IMR-90 (cell line): ENCODE results near the gene CHST8. TPM values are rescaled to one million over a fixed set of nuclear protein-coding genes. Genes with fewer than 3 reads are reported as not detected.

Experiments
- ATAC-seq: fragments of 200-7000 bp; cut with Tn5 transposase; 2 replicates; pipeline ENCODE4 v1.9.1; 2020; ENCODE audit warnings: low read depth, mild to moderate bottlenecking, moderate library complexity
- BruUV-seq: library from RNA; stranded (reverse); fragments of 400-500 nt; replicated peaks from 2 replicates; lab custom pipeline; 2021; lab: Mats Ljungman, UMichigan
- CTCF ChIA-PET: fragments of 300-600 bp; formaldehyde crosslinking; extraction: SDS; loops from one replicate; lab custom pipeline; 2021; ENCODE audit warnings: antibody characterized with exemption; lab: Yijun Ruan, JAX
- POLR2A ChIA-PET: fragments of 300-600 bp; sonication (Branson Sonifier 250); formaldehyde crosslinking; loops from one replicate; lab custom pipeline; 2022; ENCODE audit warnings: antibody characterized with exemption; ENCODE audit not compliant: unreplicated experiment; lab: Charles Lee
- DNase-seq: peaks from one replicate; pipeline ENCODE4 v3.0.0; 2013
- H2AFZ ChIP-seq: replicated peaks from 2 replicates; pipeline ENCODE3; 2013; ENCODE audit warnings: low read length, mild to moderate bottlenecking; ENCODE audit not compliant: poor library complexity
- H2AK5ac ChIP-seq: 2 replicates; pipeline ENCODE4 v1.6.1; 2013; ENCODE audit warnings: low read depth, low read length, inconsistent platforms
- H2AK9ac ChIP-seq: replicated peaks from 2 replicates; pipeline ENCODE3; 2013; ENCODE audit warnings: mild to moderate bottlenecking, low read depth, low read length, moderate library complexity; ENCODE audit not compliant: poor library complexity
- H2BK120ac ChIP-seq: 2 replicates; pipeline ENCODE4 v1.6.1; 2013; ENCODE audit warnings: low read depth, low read length, inconsistent platforms
- H2BK15ac ChIP-seq: 3 replicates; pipeline ENCODE4 v1.6.1; 2013; ENCODE audit warnings: low read depth, low read length, inconsistent platforms
- H2BK20ac ChIP-seq: 2 replicates; pipeline ENCODE4 v1.6.1; 2013; ENCODE audit warnings: low read depth, mild to moderate bottlenecking, inconsistent platforms, low read length, moderate library complexity
- H2BK5ac ChIP-seq: 2 replicates; pipeline ENCODE4 v1.6.1; 2013; ENCODE audit warnings: mild to moderate bottlenecking, low read depth, low read length, inconsistent platforms; ENCODE audit not compliant: poor library complexity, severe bottlenecking
- H3K14ac ChIP-seq: replicated peaks from 2 replicates; pipeline ENCODE4 v1.6.1; 2013; ENCODE audit warnings: low read depth, low read length, inconsistent platforms
- H3K18ac ChIP-seq: 2 replicates; pipeline ENCODE4 v1.6.1; 2013; ENCODE audit warnings: low read depth, low read length, control low read depth
- H3K23ac ChIP-seq: 2 replicates; pipeline ENCODE4 v1.6.1; 2013; ENCODE audit warnings: low read depth, low read length, inconsistent platforms
- H3K27ac ChIP-seq: 2 replicates; pipeline ENCODE4 v1.5.1; 2013; ENCODE audit warnings: mild to moderate bottlenecking, control low read depth, low read length; ENCODE audit not compliant: insufficient read depth
- H3K27me3 ChIP-seq: 2 replicates; pipeline ENCODE4 v1.6.1; 2013; ENCODE audit warnings: low read length; ENCODE audit not compliant: control insufficient read depth, insufficient read depth
- H3K36me3 ChIP-seq: 2 replicates; pipeline ENCODE4 v1.6.1; 2013; ENCODE audit warnings: low read length, mixed read lengths; ENCODE audit not compliant: control insufficient read depth, insufficient read depth
- H3K4ac ChIP-seq: 2 replicates; pipeline ENCODE4 v1.6.1; 2013; ENCODE audit warnings: low read depth, low read length, inconsistent platforms
- H3K4me1 ChIP-seq: 2 replicates; pipeline ENCODE4 v1.6.1; 2013; ENCODE audit warnings: low read length, mixed read lengths; ENCODE audit not compliant: control insufficient read depth, insufficient read depth
- H3K4me2 ChIP-seq: 2 replicates; pipeline ENCODE4 v1.6.1; 2013; ENCODE audit warnings: low read depth, mild to moderate bottlenecking, control low read depth, low read length, moderate library complexity
- H3K4me3 ChIP-seq: 2 replicates; pipeline ENCODE4 v1.5.1; 2013; ENCODE audit warnings: low read depth, mild to moderate bottlenecking, control low read depth, low read length, moderate library complexity; ENCODE audit not compliant: insufficient read depth
- H3K56ac ChIP-seq: 2 replicates; pipeline ENCODE4 v1.6.1; 2013; ENCODE audit warnings: low read length, inconsistent platforms; ENCODE audit not compliant: insufficient read depth; ENCODE audit errors: extremely low read depth
- H3K79me1 ChIP-seq, 2 experiments: 2 replicates each; pipeline ENCODE4 v1.6.1; 2013; ENCODE audit warnings: low read length in 2 of 2, inconsistent platforms in 1 of 2, low read depth in 1 of 2
- H3K9ac ChIP-seq: 2 replicates; pipeline ENCODE4 v1.6.1; 2013; ENCODE audit warnings: low read depth, low read length, control low read depth
- H3K9me1 ChIP-seq: 2 replicates; pipeline ENCODE4 v1.6.1; 2013; ENCODE audit warnings: low read length, inconsistent platforms; ENCODE audit not compliant: insufficient read depth
- H3K9me3 ChIP-seq: 2 replicates; pipeline ENCODE4 v1.6.1; 2013; ENCODE audit warnings: low read length; ENCODE audit not compliant: control insufficient read depth, insufficient read depth
- H4K20me1 ChIP-seq: 2 replicates; pipeline ENCODE4 v1.6.1; 2013; ENCODE audit warnings: low read length, inconsistent platforms; ENCODE audit not compliant: insufficient read depth
- H4K5ac ChIP-seq: 2 replicates; pipeline ENCODE4 v1.6.1; 2013; ENCODE audit warnings: mild to moderate bottlenecking, low read depth, low read length, control low read depth
- H4K8ac ChIP-seq, 2 experiments: 2 replicates each; pipeline ENCODE4 v1.6.1; 2013; ENCODE audit warnings: low read depth in 2 of 2, low read length in 2 of 2, control low read depth in 1 of 2, inconsistent platforms in 1 of 2
- H4K91ac ChIP-seq: 2 replicates; pipeline ENCODE4 v1.6.1; 2013; ENCODE audit warnings: low read depth, low read length, inconsistent platforms; ENCODE audit not compliant: insufficient read depth
- BHLHE40 ChIP-seq: fragments of 150-350 bp; IDR thresholded peaks from 2 replicates; pipeline ENCODE4 v1.6.1; 2016; ENCODE audit warnings: mild to moderate bottlenecking, low read depth, low read length
- CHD1 ChIP-seq: IDR thresholded peaks from 2 replicates; pipeline ENCODE4 v1.6.1; 2012; ENCODE audit warnings: low read depth, low read length, improper control_type of control experiment
- MAZ ChIP-seq: IDR thresholded peaks from 2 replicates; pipeline ENCODE4 v1.6.1; 2012; ENCODE audit warnings: low read depth, mild to moderate bottlenecking, low read length, improper control_type of control experiment, moderate library complexity, borderline replicate concordance
- NFE2L2 ChIP-seq: fragments of 150-350 bp; IDR thresholded peaks from 2 replicates; pipeline ENCODE4 v1.6.1; 2016; ENCODE audit warnings: low read depth, mild to moderate bottlenecking, low read length
- POLR2A ChIP-seq: IDR thresholded peaks from 2 replicates; pipeline ENCODE4 v1.6.1; 2012; ENCODE audit warnings: mild to moderate bottlenecking, low read depth, low read length
- RCOR1 ChIP-seq: IDR thresholded peaks from 2 replicates; pipeline ENCODE4 v1.6.1; 2012; ENCODE audit warnings: mild to moderate bottlenecking, low read length, improper control_type of control experiment; ENCODE audit not compliant: insufficient replicate concordance
- WGBS, 2 experiments: methylation state at CpG; one replicate each; pipeline versions ENCODE4 v1.1.5 to v1.1.7; 2013; ENCODE audit warnings: missing lambda C conversion rate in 2 of 2; ENCODE audit not compliant: insufficient read length in 1 of 2; ENCODE audit errors: extremely low coverage in 2 of 2; 5-methylcytosine and 5-hydroxymethylcytosine counted together
- dilution Hi-C: fragments of 300-500 bp; cut with HindIII; formaldehyde crosslinking; loops from one replicate; pipeline ENCODE4 v1.14.3; 2018; ENCODE audit warnings: low sequenced_read_pairs; ENCODE audit not compliant: unreplicated experiment
- in situ Hi-C: fragments of 300-500 bp; cut with MboI; formaldehyde crosslinking; loops from 3 replicates; pipeline ENCODE4 v1.14.3; 2019; ENCODE audit warnings: low sequenced_read_pairs, inconsistent platforms, mixed read lengths
- intact Hi-C: fragments of 100-400 bp; cut with micrococcal nuclease; formaldehyde crosslinking; loops from 2 replicates; pipeline ENCODE4 v1.10.0; 2022
- polyA plus RNA-seq, 3 experiments: library from polyadenylated mRNA; depleted of rRNA; stranded (reverse); fragments of >200 nt; gene quantifications; 2 replicates each; pipeline ENCODE4 v1.2.3, GENCODE V29; 2012; ENCODE audit warnings: low replicate concordance in 1 of 3
- total RNA-seq: library from RNA; depleted of rRNA; stranded (reverse); fragments of >200 nt; gene quantifications from 2 replicates; pipeline ENCODE4 v1.2.3, GENCODE V29; 2012
- TF ChIP-seq, protein P1 (sequence below): fragments of 150-350 bp; IDR thresholded peaks from 2 replicates; pipeline ENCODE4 v1.6.1; 2016; ENCODE audit warnings: low read depth, mild to moderate bottlenecking, low read length, moderate library complexity, borderline replicate concordance
- TF ChIP-seq, protein P2 (sequence below): fragments of 150-350 bp; IDR thresholded peaks from 2 replicates; pipeline ENCODE4 v1.6.1; 2017; ENCODE audit warnings: mild to moderate bottlenecking, antibody characterized with exemption, low read length, low read depth

CHST8 gene
- total and polyA plus RNA-seq, 2 of the 4 experiments (the other 2 are of a cell fraction): not detected

DNA sequence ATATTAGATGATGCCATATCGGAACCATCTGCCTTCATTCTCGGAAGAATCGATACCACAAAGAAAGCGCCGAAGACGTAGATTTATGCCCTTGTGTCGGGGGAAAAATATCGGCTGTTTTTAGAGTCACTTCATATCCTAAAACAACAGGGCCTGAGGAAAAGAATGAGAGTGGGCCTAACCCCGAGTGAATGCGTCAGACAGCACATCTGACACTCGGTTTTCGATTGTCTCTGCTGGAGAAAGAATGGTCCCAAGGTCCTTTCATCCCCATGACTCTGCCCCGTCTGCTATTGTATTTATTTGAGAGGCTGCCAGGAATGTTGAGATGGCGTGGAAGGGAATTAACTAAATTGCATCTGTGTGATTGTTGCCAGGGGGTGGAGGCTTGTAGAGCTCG, 46.1 kb downstream of the CHST8 start (continued):
- TF ChIP-seq, protein P1, sequence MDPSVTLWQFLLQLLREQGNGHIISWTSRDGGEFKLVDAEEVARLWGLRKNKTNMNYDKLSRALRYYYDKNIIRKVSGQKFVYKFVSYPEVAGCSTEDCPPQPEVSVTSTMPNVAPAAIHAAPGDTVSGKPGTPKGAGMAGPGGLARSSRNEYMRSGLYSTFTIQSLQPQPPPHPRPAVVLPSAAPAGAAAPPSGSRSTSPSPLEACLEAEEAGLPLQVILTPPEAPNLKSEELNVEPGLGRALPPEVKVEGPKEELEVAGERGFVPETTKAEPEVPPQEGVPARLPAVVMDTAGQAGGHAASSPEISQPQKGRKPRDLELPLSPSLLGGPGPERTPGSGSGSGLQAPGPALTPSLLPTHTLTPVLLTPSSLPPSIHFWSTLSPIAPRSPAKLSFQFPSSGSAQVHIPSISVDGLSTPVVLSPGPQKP: no peak
- no peak for TF ChIP-seq POLR2A

DNA sequence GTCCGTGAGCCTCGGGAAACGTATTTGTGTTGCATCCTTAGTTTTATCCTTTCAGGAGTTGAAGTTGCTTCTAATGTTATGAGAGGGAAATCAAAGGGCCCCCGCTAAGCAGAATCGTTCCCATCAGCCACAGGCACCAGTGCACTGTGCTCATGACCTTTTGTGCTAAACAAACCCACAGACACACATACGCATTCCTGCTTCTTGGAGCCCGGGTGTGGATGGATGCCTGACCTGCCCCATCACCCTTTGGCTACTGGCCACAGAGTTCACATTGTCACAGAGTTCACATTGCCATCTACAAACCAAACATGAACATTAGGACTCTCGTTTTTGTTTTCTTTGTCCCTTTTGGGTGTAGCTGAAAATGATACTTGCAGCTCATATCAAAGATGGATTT, 47.2 kb downstream of the CHST8 start:
- Histone ChIP-seq H2BK15ac (no peak overlapping the region), H4K5ac (no peak overlapping the region), H2AK5ac (no peak overlapping the region), H3K36me3 (no peaks in the 10 kb centered on the region), H2BK120ac (no peak overlapping the region), H2AFZ (no peak overlapping the region), H3K14ac (no peak overlapping the region), H3K9ac (no peak overlapping the region), H4K8ac (no peak overlapping the region), H3K27me3 (no peaks in the 10 kb centered on the region), H3K4me3 (no peak overlapping the region), H2AK9ac (no peak overlapping the region), H3K9me3 (no peaks in the 10 kb centered on the region), H3K18ac (no peak overlapping the region), H3K79me1 (no peaks in the 10 kb centered on the region), H3K9me1 (no peaks in the 10 kb centered on the region; the same call in 1 of the 2 replicates), H4K91ac (no peak overlapping the region), H3K4me2 (no peak overlapping the region), H3K56ac (no peak overlapping the region), H2BK5ac (no peak overlapping the region), H2BK20ac (no peak overlapping the region), H4K20me1 (no peaks in the 10 kb centered on the region), H3K4me1 (no peaks in the 10 kb centered on the region), H3K27ac (no peak overlapping the region), H3K23ac (no peak overlapping the region), H3K4ac (no peak overlapping the region)
- TF ChIP-seq, protein P2, sequence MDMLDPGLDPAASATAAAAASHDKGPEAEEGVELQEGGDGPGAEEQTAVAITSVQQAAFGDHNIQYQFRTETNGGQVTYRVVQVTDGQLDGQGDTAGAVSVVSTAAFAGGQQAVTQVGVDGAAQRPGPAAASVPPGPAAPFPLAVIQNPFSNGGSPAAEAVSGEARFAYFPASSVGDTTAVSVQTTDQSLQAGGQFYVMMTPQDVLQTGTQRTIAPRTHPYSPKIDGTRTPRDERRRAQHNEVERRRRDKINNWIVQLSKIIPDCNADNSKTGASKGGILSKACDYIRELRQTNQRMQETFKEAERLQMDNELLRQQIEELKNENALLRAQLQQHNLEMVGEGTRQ: no peak
- no peak for TF ChIP-seq NFE2L2
- no peak for TF ChIP-seq POLR2A
- no peak for TF ChIP-seq CHD1
- no peak for TF ChIP-seq RCOR1
- TF ChIP-seq MAZ: no peak
- TF ChIP-seq, protein P1: no peak
- no peak for TF ChIP-seq BHLHE40
- BruUV-seq: no TSS peak
- in situ Hi-C loops (no loop called here), intact Hi-C loops (no loop called here), dilution Hi-C loops (no loop called here)
- 20% methylated on average over 1 of the region's 8 CpGs; no CpG with 5 or more reads in 1 of the 2 experiments for WGBS, 2 experiments
- POLR2A ChIA-PET: no interaction called here
- ATAC-seq (no peak), DNase-seq (no peak)
- CTCF ChIA-PET: no interaction called here
